ENCODE results near the gene BTBD9. TPM values are rescaled to one million over a fixed set of nuclear protein-coding genes. Genes with fewer than 3 reads are reported as not detected.

The BTBD9 gene
- total RNA-seq, 5 donors from 2014 or later (not counting 1 experiment from before 2014, with no cell fraction given) = 29.3 to 67.7 (median 38.1) TPM

- peaks cover 20% of the 10 kb centered on the region for H3K36me3 Mint-ChIP-seq
Measured at GRCh38 chr6:38684237-38684636, 44.5 kb upstream of the BTBD9 start.

GRCh38 chr6:38681850-38682249, 42.1 kb upstream of the BTBD9 start:
- no peak for DNase-seq
- WGBS (ENCODE audit: insufficient coverage) = no CpG with 5 or more reads among the region's 2 CpGs
- H3K9me3 Mint-ChIP-seq = no peaks in the 10 kb centered on the region
- no peak overlapping the region for H3K27ac ChIP-seq (ENCODE audit: low read length)
- no peaks in the 10 kb centered on the region for H3K9me3 ChIP-seq
- no peak overlapping the region for H3K4me3 Mint-ChIP-seq
- CTCF ChIA-PET = no interaction called here
- H3K4me3 ChIP-seq (ENCODE audit: control insufficient read depth in 1 of 2, extremely low read depth in 1 of 2, low read length in 1 of 2) = no peak overlapping the region
- no peak overlapping the region for H3K27ac Mint-ChIP-seq
- H3K36me3 Mint-ChIP-seq = peaks cover 29% of the 10 kb centered on the region
- ATAC-seq (replicated peaks in 1 of 4) = no peak
- POLR2A ChIA-PET = no interaction called here
- H3K36me3 ChIP-seq (ENCODE audit: control insufficient read depth in 2 of 2, extremely low read depth in 1 of 2, insufficient read depth in 1 of 2, low read length in 1 of 2) = peaks cover 0 to 50% of the 10 kb centered on the region in 2 donors
- H3K4me1 Mint-ChIP-seq = peaks cover 3 to 19% (median 6%) of the 10 kb centered on the region in 3 donors
- H3K27me3 Mint-ChIP-seq = no peaks in the 10 kb centered on the region
- no peaks in the 10 kb centered on the region for H3K4me1 ChIP-seq (ENCODE audit: control insufficient read depth in 1 of 2, extremely low read depth in 1 of 2, insufficient read depth in 2 of 2, low read length in 2 of 2)
- no peaks in the 10 kb centered on the region for H3K27me3 ChIP-seq (replicated peaks in 1 of 2; ENCODE audit: control insufficient read depth in 2 of 2, extremely low read depth in 1 of 2, insufficient read depth in 2 of 2, low read length in 1 of 2)

More at GRCh38 chr6:38684237-38684636, 44.5 kb upstream of the BTBD9 start:
- no peak overlapping the region for H3K4me3 Mint-ChIP-seq
- Histone ChIP-seq H3K9me3 (no peaks in the 10 kb centered on the region), H3K4me1 (ENCODE audit: control insufficient read depth in 1 of 2, extremely low read depth in 1 of 2, insufficient read depth in 2 of 2, low read length in 2 of 2) (no peaks in the 10 kb centered on the region), H3K27me3 (replicated peaks in 1 of 2; ENCODE audit: control insufficient read depth in 2 of 2, extremely low read depth in 1 of 2, insufficient read depth in 2 of 2, low read length in 1 of 2) (no peaks in the 10 kb centered on the region), H3K27ac (ENCODE audit: low read length) (no peak overlapping the region), H3K4me3 (ENCODE audit: control insufficient read depth in 1 of 2, extremely low read depth in 1 of 2, low read length in 1 of 2) (no peak overlapping the region), H3K36me3 (ENCODE audit: control insufficient read depth in 2 of 2, extremely low read depth in 1 of 2, insufficient read depth in 1 of 2, low read length in 1 of 2) (peaks cover 0 to 30% of the 10 kb centered on the region in 2 donors)
- WGBS (ENCODE audit: insufficient coverage) = no CpG with 5 or more reads among the region's 1 CpG
- ChIA-PET POLR2A (no interaction called here), CTCF (no interaction called here)
- DNase-seq = no peak
- no peaks in the 10 kb centered on the region for H3K9me3 Mint-ChIP-seq
- no peaks in the 10 kb centered on the region for H3K27me3 Mint-ChIP-seq
- no peak overlapping the region for H3K27ac Mint-ChIP-seq
- no peak for ATAC-seq (replicated peaks in 1 of 4)
- H3K4me1 Mint-ChIP-seq = peaks cover 17 to 24% (median 17%) of the 10 kb centered on the region in 3 donors

GRCh38 chr6:38679668-38680067, 39.9 kb upstream of the BTBD9 start:
- ChIA-PET POLR2A (no interaction called here), CTCF (no interaction called here)
- H3K27me3 Mint-ChIP-seq = no peaks in the 10 kb centered on the region
- Histone ChIP-seq H3K4me3 (ENCODE audit: control insufficient read depth in 1 of 2, extremely low read depth in 1 of 2, low read length in 1 of 2) (no peak overlapping the region), H3K4me1 (ENCODE audit: control insufficient read depth in 1 of 2, extremely low read depth in 1 of 2, insufficient read depth in 2 of 2, low read length in 2 of 2) (no peaks in the 10 kb centered on the region), H3K27me3 (replicated peaks in 1 of 2; ENCODE audit: control insufficient read depth in 2 of 2, extremely low read depth in 1 of 2, insufficient read depth in 2 of 2, low read length in 1 of 2) (no peaks in the 10 kb centered on the region), H3K27ac (ENCODE audit: low read length) (no peak overlapping the region), H3K36me3 (ENCODE audit: control insufficient read depth in 2 of 2, extremely low read depth in 1 of 2, insufficient read depth in 1 of 2, low read length in 1 of 2) (peaks cover 2 to 51% of the 10 kb centered on the region in 2 donors), H3K9me3 (no peaks in the 10 kb centered on the region)
- H3K9me3 Mint-ChIP-seq = no peaks in the 10 kb centered on the region
- H3K36me3 Mint-ChIP-seq = peaks cover 44% of the 10 kb centered on the region
- no peak for DNase-seq
- H3K4me3 Mint-ChIP-seq = no peak overlapping the region
- WGBS (ENCODE audit: insufficient coverage) = no CpG with 5 or more reads among the region's 1 CpG
- H3K27ac Mint-ChIP-seq = no peak overlapping the region
- H3K4me1 Mint-ChIP-seq = peaks cover 2 to 17% (median 4%) of the 10 kb centered on the region in 3 donors
- no peak for ATAC-seq (replicated peaks in 1 of 4)

GRCh38 chr6:38678178-38678760, 38.5 kb upstream of the BTBD9 start:
- ChIA-PET POLR2A (no interaction called here), CTCF (interaction anchor here in 1 of 2 donors (0.8 kb wide), 1 partner anchor 1037 kb away, joined by 3 read pairs; no protein-coding TSS in a partner anchor)
- H3K9me3 ChIP-seq = no peaks in the 10 kb centered on the region
- no peak overlapping the region for H3K27ac ChIP-seq (ENCODE audit: low read length)
- no peak for ATAC-seq (replicated peaks in 1 of 4)
- 79% methylated on average over 2 of the region's 7 CpGs for WGBS (ENCODE audit: insufficient coverage)
- H3K27me3 Mint-ChIP-seq = no peaks in the 10 kb centered on the region
- no peaks in the 10 kb centered on the region for H3K9me3 Mint-ChIP-seq
- no peak for DNase-seq
- H3K27ac Mint-ChIP-seq = peak overlapping the region; percentile 19 to 29
- no peak overlapping the region for H3K4me3 ChIP-seq (ENCODE audit: control insufficient read depth in 1 of 2, extremely low read depth in 1 of 2, low read length in 1 of 2)
- H3K36me3 ChIP-seq (ENCODE audit: control insufficient read depth in 2 of 2, extremely low read depth in 1 of 2, insufficient read depth in 1 of 2, low read length in 1 of 2) = peaks cover 3 to 51% of the 10 kb centered on the region in 2 donors
- peaks cover 0 to 2% of the 10 kb centered on the region in 2 experiments for H3K4me1 ChIP-seq (ENCODE audit: control insufficient read depth in 1 of 2, extremely low read depth in 1 of 2, insufficient read depth in 2 of 2, low read length in 2 of 2)
- H3K27me3 ChIP-seq (replicated peaks in 1 of 2; ENCODE audit: control insufficient read depth in 2 of 2, extremely low read depth in 1 of 2, insufficient read depth in 2 of 2, low read length in 1 of 2) = no peaks in the 10 kb centered on the region
- peaks cover 14 to 30% (median 15%) of the 10 kb centered on the region in 3 donors for H3K4me1 Mint-ChIP-seq
- peaks cover 46% of the 10 kb centered on the region for H3K36me3 Mint-ChIP-seq
- H3K4me3 Mint-ChIP-seq = no peak overlapping the region

GRCh38 chr6:38676974-38677544, 37.3 kb upstream of the BTBD9 start:
- Histone ChIP-seq H3K9me3 (no peaks in the 10 kb centered on the region), H3K36me3 (ENCODE audit: control insufficient read depth in 2 of 2, extremely low read depth in 1 of 2, insufficient read depth in 1 of 2, low read length in 1 of 2) (peaks cover 3 to 42% of the 10 kb centered on the region in 2 donors), H3K4me1 (ENCODE audit: control insufficient read depth in 1 of 2, extremely low read depth in 1 of 2, insufficient read depth in 2 of 2, low read length in 2 of 2) (peaks cover 0 to 2% of the 10 kb centered on the region in 2 experiments), H3K27me3 (replicated peaks in 1 of 2; ENCODE audit: control insufficient read depth in 2 of 2, extremely low read depth in 1 of 2, insufficient read depth in 2 of 2, low read length in 1 of 2) (no peaks in the 10 kb centered on the region), H3K4me3 (ENCODE audit: control insufficient read depth in 1 of 2, extremely low read depth in 1 of 2, low read length in 1 of 2) (no peak overlapping the region), H3K27ac (ENCODE audit: low read length) (no peak overlapping the region)
- Mint-ChIP-seq H3K36me3 (peaks cover 46% of the 10 kb centered on the region), H3K4me3 (no peak overlapping the region), H3K27me3 (no peaks in the 10 kb centered on the region), H3K4me1 (peaks cover 15 to 35% (median 16%) of the 10 kb centered on the region in 3 donors), H3K9me3 (no peaks in the 10 kb centered on the region), H3K27ac (peak overlapping the region in 1 of 2 donors; percentile 27)
- ATAC-seq (replicated peaks in 1 of 4) (no peak), DNase-seq (no peak)
- ChIA-PET POLR2A (no interaction called here), CTCF (no interaction called here)
- no CpG with 5 or more reads among the region's 1 CpG for WGBS (ENCODE audit: insufficient coverage)

GRCh38 chr6:38676236-38676973, 36.7 kb upstream of the BTBD9 start:
- peaks cover 15 to 37% (median 18%) of the 10 kb centered on the region in 3 donors for H3K4me1 Mint-ChIP-seq
- no peaks in the 10 kb centered on the region for H3K27me3 ChIP-seq (replicated peaks in 1 of 2; ENCODE audit: control insufficient read depth in 2 of 2, extremely low read depth in 1 of 2, insufficient read depth in 2 of 2, low read length in 1 of 2)
- peaks cover 40% of the 10 kb centered on the region for H3K36me3 Mint-ChIP-seq
- peak overlapping the region in 1 of 2 donors; percentile 27 for H3K27ac Mint-ChIP-seq
- DNase-seq (no peak), ATAC-seq (replicated peaks in 1 of 4) (no peak)
- peaks cover 3 to 37% of the 10 kb centered on the region in 2 donors for H3K36me3 ChIP-seq (ENCODE audit: control insufficient read depth in 2 of 2, extremely low read depth in 1 of 2, insufficient read depth in 1 of 2, low read length in 1 of 2)
- CTCF ChIA-PET = interaction anchor here in 1 of 2 donors (0.7 kb wide), 1 partner anchor 28 kb away, joined by 5 read pairs; no protein-coding TSS in a partner anchor
- H3K4me3 ChIP-seq (ENCODE audit: control insufficient read depth in 1 of 2, extremely low read depth in 1 of 2, low read length in 1 of 2) = no peak overlapping the region
- POLR2A ChIA-PET = no interaction called here
- no peak overlapping the region for H3K4me3 Mint-ChIP-seq
- H3K9me3 Mint-ChIP-seq = no peaks in the 10 kb centered on the region
- H3K4me1 ChIP-seq (ENCODE audit: control insufficient read depth in 1 of 2, extremely low read depth in 1 of 2, insufficient read depth in 2 of 2, low read length in 2 of 2) = peaks cover 0 to 2% of the 10 kb centered on the region in 2 experiments
- no CpG with 5 or more reads among the region's 2 CpGs for WGBS (ENCODE audit: insufficient coverage)
- H3K9me3 ChIP-seq = no peaks in the 10 kb centered on the region
- H3K27me3 Mint-ChIP-seq = no peaks in the 10 kb centered on the region
- no peak overlapping the region for H3K27ac ChIP-seq (ENCODE audit: low read length)

Measured in T-cell (primary cell).